Neuronal stem cell (in vitro differentiated cells): Measurements from ENCODE around the gene GYS1.
"Not testable (repeated sequence)": the region's sequence is repeated elsewhere in the genome, so short reads cannot be mapped to it uniquely, and the experiment has no call there.

Experiments
- DNase-seq: peaks from one replicate; pipeline ENCODE4 v3.0.0-alpha.2; 2013; ENCODE audit warnings: low spot score
- H2AFZ ChIP-seq: one replicate; pipeline ENCODE4 v1.6.1; 2013; ENCODE audit warnings: mild to moderate bottlenecking, low read length, inconsistent platforms
- H2AK5ac ChIP-seq: 2 replicates; pipeline ENCODE4 v1.6.1; 2013; ENCODE audit warnings: low read depth, mild to moderate bottlenecking, inconsistent platforms, low read length, moderate library complexity, mixed read lengths
- H2BK120ac ChIP-seq: 2 replicates; pipeline ENCODE4 v1.6.1; 2013; ENCODE audit warnings: low read depth, mild to moderate bottlenecking, inconsistent platforms, low read length, moderate library complexity, mixed read lengths
- H2BK12ac ChIP-seq: one replicate; pipeline ENCODE4 v1.6.1; 2013; ENCODE audit warnings: low read length, inconsistent platforms
- H2BK15ac ChIP-seq: 2 replicates; pipeline ENCODE4 v1.6.1; 2013; ENCODE audit warnings: mild to moderate bottlenecking, low read length, inconsistent platforms, mixed read lengths
- H2BK5ac ChIP-seq: one replicate; pipeline ENCODE4 v1.6.1; 2013; ENCODE audit warnings: inconsistent platforms, mild to moderate bottlenecking, low read length, moderate library complexity
- H3K14ac ChIP-seq: one replicate; pipeline ENCODE4 v1.6.1; 2013; ENCODE audit warnings: low read length, inconsistent platforms
- H3K18ac ChIP-seq: 2 replicates; pipeline ENCODE4 v1.6.1; 2013; ENCODE audit warnings: low read length, inconsistent platforms
- H3K23ac ChIP-seq: 2 replicates; pipeline ENCODE4 v1.6.1; 2013; ENCODE audit warnings: low read depth, mild to moderate bottlenecking, mixed read lengths, low read length, inconsistent platforms; ENCODE audit not compliant: poor library complexity
- H3K27ac ChIP-seq: replicated peaks from 3 replicates; pipeline ENCODE4 v1.5.1; 2013; ENCODE audit warnings: low read length, inconsistent platforms
- H3K27me3 ChIP-seq, 3 experiments: 2 replicates each; pipeline ENCODE4 v1.6.1; 2013; ENCODE audit warnings: low read length in 3 of 3, mild to moderate bottlenecking in 2 of 3, inconsistent platforms in 1 of 3, low read depth in 1 of 3, mixed read lengths in 1 of 3, moderate library complexity in 1 of 3; ENCODE audit not compliant: control insufficient read depth in 3 of 3, insufficient read depth in 3 of 3
- H3K36me3 ChIP-seq, 2 donors: replicated peaks in 1 of 2; 2 replicates each; pipeline ENCODE4 v1.6.1; 2013; ENCODE audit warnings: low read length in 2 of 2; ENCODE audit not compliant: control insufficient read depth in 2 of 2, insufficient read depth in 2 of 2
- H3K4ac ChIP-seq: 2 replicates; pipeline ENCODE4 v1.6.1; 2013; ENCODE audit warnings: inconsistent platforms, mild to moderate bottlenecking, low read length, moderate library complexity
- H3K4me1 ChIP-seq, 2 donors: 1 replicate in 1 of 2; 2 replicates in 1 of 2; pipeline ENCODE4 v1.6.1; 2013; ENCODE audit warnings: low read length in 2 of 2, low read depth in 1 of 2; ENCODE audit not compliant: control insufficient read depth in 2 of 2, insufficient read depth in 1 of 2
- H3K4me2 ChIP-seq: one replicate; pipeline ENCODE4 v1.6.1; 2013; ENCODE audit warnings: mild to moderate bottlenecking, low read length, inconsistent platforms; ENCODE audit not compliant: insufficient read depth, poor library complexity, severe bottlenecking
- H3K4me3 ChIP-seq, 2 donors: 2 replicates each; pipeline ENCODE4 v1.5.1; 2013; ENCODE audit warnings: low read length in 2 of 2, mild to moderate bottlenecking in 2 of 2, inconsistent platforms in 1 of 2, moderate library complexity in 1 of 2
- H3K79me1 ChIP-seq: one replicate; pipeline ENCODE4 v1.6.1; 2013; ENCODE audit warnings: low read depth, mild to moderate bottlenecking, inconsistent platforms, low read length, moderate library complexity
- H3K9ac ChIP-seq: one replicate; pipeline ENCODE4 v1.6.1; 2013; ENCODE audit warnings: mild to moderate bottlenecking, low read depth, low read length, inconsistent platforms; ENCODE audit not compliant: poor library complexity
- H3K9me3 ChIP-seq, 2 donors: replicated peaks in 1 of 2; 2 replicates each; pipeline versions ENCODE3 to v1.6.1; 2013; ENCODE audit warnings: low read length in 2 of 2, mild to moderate bottlenecking in 2 of 2, inconsistent platforms in 1 of 2, low read depth in 1 of 2, mixed read lengths in 1 of 2, moderate library complexity in 1 of 2; ENCODE audit not compliant: control insufficient read depth in 2 of 2, insufficient read depth in 1 of 2
- H4K8ac ChIP-seq: one replicate; pipeline ENCODE4 v1.6.1; 2013; ENCODE audit warnings: low read depth, mild to moderate bottlenecking, inconsistent platforms, low read length, moderate library complexity
- H4K91ac ChIP-seq: one replicate; pipeline ENCODE4 v1.6.1; 2013; ENCODE audit warnings: low read length, low read depth, mild to moderate bottlenecking, inconsistent platforms; ENCODE audit not compliant: poor library complexity
- WGBS, 2 donors: extraction: QIAGEN DNeasy Blood & Tissue Kit; methylation state at CpG; one replicate each; pipeline ENCODE4 v1.1.7; 2013; ENCODE audit warnings: missing lambda C conversion rate in 2 of 2, mixed read lengths in 1 of 2; ENCODE audit not compliant: insufficient read length in 2 of 2, insufficient replicate concordance in 1 of 2; ENCODE audit errors: extremely low coverage in 2 of 2; 5-methylcytosine and 5-hydroxymethylcytosine counted together

The GYS1 gene

DNA sequence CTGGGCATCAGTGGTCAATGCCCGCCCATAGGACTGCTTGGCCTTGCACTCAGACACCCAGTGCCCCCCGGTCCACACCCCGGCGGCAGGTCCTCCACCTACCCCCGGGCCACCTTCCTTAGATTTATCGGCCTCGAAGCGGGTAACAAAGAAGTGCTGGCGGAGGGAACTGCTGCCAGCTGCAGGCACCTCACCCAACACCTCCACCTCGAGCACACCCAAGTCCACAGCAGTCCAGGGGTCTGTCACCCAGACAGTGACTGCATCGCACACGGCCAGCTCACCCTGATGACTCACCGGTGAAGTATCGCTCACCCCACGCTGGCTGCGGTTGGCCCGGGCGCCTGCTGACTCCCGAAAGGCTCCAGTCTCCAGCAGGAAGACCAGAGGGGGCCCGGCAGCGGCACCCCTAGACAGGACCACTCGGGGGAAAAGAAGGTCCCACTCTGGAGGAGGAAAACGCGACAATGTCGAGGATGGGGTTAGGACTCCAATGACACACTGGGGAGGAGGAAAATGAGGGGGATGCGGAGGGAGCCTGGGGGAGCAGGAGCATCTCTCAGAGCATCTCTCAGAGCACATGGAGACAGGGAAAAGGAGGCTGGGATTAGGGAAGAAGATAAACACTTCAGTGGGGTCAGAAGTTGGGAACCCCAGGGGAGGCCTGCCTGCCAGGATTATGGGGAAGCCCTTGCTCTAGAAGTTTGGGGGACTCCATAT is 45.6 kb upstream of the GYS1 start:
- not testable (repeated sequence) for H4K8ac ChIP-seq, DNase-seq, H3K27ac ChIP-seq, H3K4me2 ChIP-seq, H3K36me3 ChIP-seq, H2BK5ac ChIP-seq, H3K4me3 ChIP-seq, H2AK5ac ChIP-seq, H2BK120ac ChIP-seq, H3K79me1 ChIP-seq, H2BK12ac ChIP-seq, H3K23ac ChIP-seq, H2AFZ ChIP-seq, H3K4ac ChIP-seq, H2BK15ac ChIP-seq, H3K4me1 ChIP-seq, H3K9me3 ChIP-seq, H3K27me3 ChIP-seq, H3K9ac ChIP-seq, H3K14ac ChIP-seq, H3K18ac ChIP-seq, H4K91ac ChIP-seq
- no CpG with 5 or more reads among the region's 26 CpGs for WGBS, 2 donors

DNA sequence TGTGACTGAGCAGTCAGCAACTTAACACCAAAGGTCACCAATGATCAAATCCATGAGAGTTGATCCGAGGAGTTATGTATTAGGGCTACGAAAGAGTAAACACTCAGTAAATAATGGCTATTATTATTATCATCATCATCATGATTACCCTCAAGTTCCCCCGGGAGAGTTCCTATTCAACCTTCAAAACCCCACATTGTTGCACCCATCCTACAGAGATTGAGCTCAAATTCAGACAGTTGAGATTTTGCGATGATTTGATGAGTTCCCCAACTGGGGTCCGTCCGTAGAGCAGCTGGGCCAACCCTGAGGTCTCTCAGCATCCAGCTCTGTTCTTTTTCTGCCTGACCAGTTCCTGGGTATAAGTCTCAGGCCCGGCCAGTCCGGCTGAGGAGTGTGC is 45.0 kb upstream of the GYS1 start:
- not testable (repeated sequence) for H2AK5ac ChIP-seq, H3K23ac ChIP-seq, H3K36me3 ChIP-seq, H3K27me3 ChIP-seq, H4K91ac ChIP-seq, H2BK15ac ChIP-seq, H2BK12ac ChIP-seq, H4K8ac ChIP-seq, H2BK120ac ChIP-seq, H3K18ac ChIP-seq, H3K4ac ChIP-seq, H3K4me3 ChIP-seq, H3K9me3 ChIP-seq, H3K27ac ChIP-seq, H2AFZ ChIP-seq, H3K9ac ChIP-seq, DNase-seq, H3K14ac ChIP-seq, H3K4me1 ChIP-seq, H3K79me1 ChIP-seq, H2BK5ac ChIP-seq, H3K4me2 ChIP-seq
- WGBS, 2 donors, result no CpG with 5 or more reads among the region's 8 CpGs

- not testable (repeated sequence) for H3K79me1 ChIP-seq, H3K4ac ChIP-seq, H2BK120ac ChIP-seq, H3K14ac ChIP-seq, H2AK5ac ChIP-seq, H3K36me3 ChIP-seq, H3K4me2 ChIP-seq, H4K8ac ChIP-seq, H3K4me1 ChIP-seq, H3K18ac ChIP-seq, H3K27ac ChIP-seq, H3K9ac ChIP-seq, DNase-seq, H3K27me3 ChIP-seq, H3K9me3 ChIP-seq, H2BK12ac ChIP-seq, H2BK5ac ChIP-seq, H3K23ac ChIP-seq, H3K4me3 ChIP-seq, H2BK15ac ChIP-seq, H4K91ac ChIP-seq, H2AFZ ChIP-seq
- WGBS, 2 donors, result no CpG with 5 or more reads among the region's 18 CpGs
Observed at GRCh38 chr19:49036815-49037214, 43.7 kb upstream of the GYS1 start, which contains the start of gene CGB1. Gene CGB1, minus strand, starts transcription at chr19:49036895. Its CDS starts 184 bp downstream, at chr19:49036711.

DNA sequence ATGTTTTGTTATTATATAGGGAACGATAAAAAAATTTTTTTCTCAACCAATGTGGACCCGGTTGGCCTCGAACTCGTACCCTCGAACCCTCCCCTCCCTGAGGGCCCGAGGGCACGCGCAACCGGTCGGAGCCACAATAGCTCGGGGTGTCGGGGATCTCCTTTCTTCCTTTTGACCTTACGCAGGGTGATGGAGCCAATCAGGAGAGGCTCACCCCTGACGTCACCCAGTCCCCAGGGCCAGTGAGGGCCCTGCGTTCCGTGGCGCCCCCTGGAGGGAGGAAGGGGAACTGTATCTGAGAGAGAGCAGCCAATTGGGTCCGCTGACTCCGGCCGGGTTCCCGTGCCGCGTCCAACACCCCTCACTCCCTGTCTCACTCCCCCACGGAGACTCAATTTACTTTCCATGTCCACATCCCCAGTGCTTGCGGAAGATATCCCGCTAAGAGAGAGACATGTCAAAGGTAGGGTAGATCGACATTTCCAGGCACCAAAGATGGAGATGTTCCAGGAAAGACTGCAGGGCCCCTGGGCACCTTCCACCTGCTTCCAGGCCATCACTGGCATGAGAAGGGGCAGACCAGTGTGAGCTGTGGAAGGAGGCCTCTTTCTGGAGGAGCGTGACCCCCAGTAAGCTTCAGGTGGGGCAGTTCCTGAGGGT is 38.7 kb upstream of the GYS1 start, which contains the start of gene CGB2:
Gene CGB2, plus strand, starts transcription at position 249 of the 660 bp plus-strand sequence. Its CDS starts 206 bp downstream, at position 455.
- not testable (repeated sequence) for DNase-seq

More for the DNA sequence above, 38.7 kb upstream of the GYS1 start, which contains the start of gene CGB2:
- not testable (repeated sequence) for H3K9ac ChIP-seq, H3K4me3 ChIP-seq, H3K4me1 ChIP-seq, H2BK120ac ChIP-seq, H3K14ac ChIP-seq, H2BK12ac ChIP-seq, H3K9me3 ChIP-seq, H3K27me3 ChIP-seq, H3K36me3 ChIP-seq, H2AFZ ChIP-seq, H2BK5ac ChIP-seq, H3K79me1 ChIP-seq, H3K23ac ChIP-seq, H4K91ac ChIP-seq, H3K27ac ChIP-seq, H3K18ac ChIP-seq, H3K4me2 ChIP-seq, H2AK5ac ChIP-seq, H2BK15ac ChIP-seq, H4K8ac ChIP-seq, H3K4ac ChIP-seq
- WGBS, 2 donors, result no CpG with 5 or more reads among the region's 28 CpGs
